Measurements from ENCODE around the gene VANGL2. TPM values are rescaled to one million over a fixed set of nuclear protein-coding genes. Genes with fewer than 3 reads are reported as not detected.

VANGL2 gene
- polyA plus RNA-seq, 3 donors, result 0.01 TPM; not detected in 2

DNA sequence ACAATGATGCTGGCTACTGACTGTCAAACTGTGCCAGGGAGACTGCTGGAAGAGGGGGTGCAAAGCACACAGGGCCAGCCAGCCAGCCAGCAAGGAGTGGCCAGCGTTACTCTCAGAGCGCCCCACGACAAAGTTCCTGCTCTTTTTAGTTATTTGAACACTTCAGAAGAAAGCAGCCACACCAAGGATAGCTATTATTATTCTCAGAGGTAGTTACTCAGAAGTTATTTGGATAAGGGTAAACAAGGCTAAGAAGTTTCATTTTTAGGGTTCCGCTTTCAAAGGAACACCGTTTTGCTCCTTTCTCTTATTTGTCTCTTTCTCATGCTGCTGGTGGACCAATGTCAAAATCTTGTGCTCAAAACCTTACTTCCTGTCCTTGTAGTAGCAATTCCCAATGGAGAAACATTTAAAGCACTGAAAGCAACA lies 59.9 kb downstream of the VANGL2 start:
- Histone ChIP-seq H3K4me3 (replicated peaks in 1 of 3; ENCODE audit: low read depth in 2 of 3, low read length in 3 of 3) (no peak overlapping the region), H2AFZ (ENCODE audit: insufficient read depth, low read depth, low read length, poor library complexity, severe bottlenecking) (peak overlapping the region; percentile 6), H3K4me2 (replicated peaks; ENCODE audit: extremely low read depth, low read length, poor library complexity, severe bottlenecking) (no peak overlapping the region), H3K79me2 (ENCODE audit: insufficient read depth, low read length) (no peaks in the 10 kb centered on the region), H3K9ac (ENCODE audit: insufficient read depth, low read length, poor library complexity, severe bottlenecking) (no peak overlapping the region), H4K20me1 (ENCODE audit: insufficient read depth, low read length) (no peaks in the 10 kb centered on the region), H3K27me3 (ENCODE audit: control insufficient read depth in 2 of 2, insufficient read depth in 2 of 2, low read length in 2 of 2) (no peaks in the 10 kb centered on the region), H3K4me1 (ENCODE audit: control insufficient read depth in 1 of 2, insufficient read depth in 2 of 2, low read length in 2 of 2) (peaks cover 0 to 4% of the 10 kb centered on the region in 2 donors), H3K27ac (ENCODE audit: low read depth in 1 of 2, low read length in 2 of 2) (no peak overlapping the region), H3K36me3 (replicated peaks in 1 of 2; ENCODE audit: control insufficient read depth in 1 of 2, insufficient read depth in 2 of 2, low read length in 2 of 2) (no peaks in the 10 kb centered on the region), H3K9me3 (replicated peaks in 1 of 2; ENCODE audit: control insufficient read depth in 1 of 2, insufficient read depth in 1 of 2, low read length in 2 of 2) (no peaks in the 10 kb centered on the region)
- peaks cover 0 to 2% (median 0%) of the 10 kb centered on the region in 7 donors for H3K9me3 Mint-ChIP-seq
- WGBS (ENCODE audit: insufficient coverage), result no CpG with 5 or more reads among the region's 5 CpGs
- H3K27me3 Mint-ChIP-seq (ENCODE audit: low read depth in 3 of 3), result peaks cover 1 to 6% (median 3%) of the 10 kb centered on the region in 3 donors
- H3K27ac Mint-ChIP-seq, result peak overlapping the region in 1 of 7 donors; percentile 73
- TF ChIP-seq CTCF (IDR thresholded peaks at IDR 0.05), result no peak
- H3K4me3 Mint-ChIP-seq, result no peak overlapping the region
- intact Hi-C loops (cut with micrococcal nuclease), result no loop called here
- no peaks in the 10 kb centered on the region for H3K36me3 Mint-ChIP-seq
- no peak for DNase-seq
- H3K4me1 Mint-ChIP-seq, result peaks cover 10% of the 10 kb centered on the region

DNA sequence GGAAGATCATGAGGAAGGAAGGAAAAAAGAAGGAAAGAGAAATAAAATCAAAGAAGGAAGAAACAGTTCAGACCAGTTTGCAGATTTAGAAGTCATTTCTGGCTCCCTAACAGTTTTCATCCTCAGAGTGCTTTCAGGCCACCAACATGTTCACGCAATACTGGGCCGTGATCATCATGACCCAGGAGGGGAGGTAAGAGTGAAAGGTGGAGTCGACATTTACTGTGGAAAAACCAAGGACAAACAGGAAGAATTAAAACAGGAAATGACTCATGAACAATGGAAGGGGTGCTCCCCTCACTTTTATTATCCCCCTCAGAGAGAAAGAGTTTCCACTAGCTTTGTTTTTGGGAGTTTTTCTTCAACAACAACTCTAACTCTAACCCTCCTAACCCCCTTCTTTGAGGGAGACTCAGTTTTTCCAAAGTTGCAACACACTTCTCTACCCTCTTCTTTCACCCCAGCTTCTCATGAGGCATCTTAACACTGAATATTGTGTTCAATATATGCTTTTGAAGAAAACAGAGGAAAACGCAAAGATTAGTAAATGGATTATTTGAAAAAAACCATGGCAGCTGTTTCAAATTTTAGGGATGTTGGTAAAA lies 60.4 kb downstream of the VANGL2 start:
- Histone ChIP-seq H2AFZ (ENCODE audit: insufficient read depth, low read depth, low read length, poor library complexity, severe bottlenecking) (peak overlapping the region; percentile 6), H3K4me3 (replicated peaks in 1 of 3; ENCODE audit: low read depth in 2 of 3, low read length in 3 of 3) (no peak overlapping the region), H3K9ac (ENCODE audit: insufficient read depth, low read length, poor library complexity, severe bottlenecking) (no peak overlapping the region), H3K27me3 (ENCODE audit: control insufficient read depth in 2 of 2, insufficient read depth in 2 of 2, low read length in 2 of 2) (no peaks in the 10 kb centered on the region), H3K9me3 (replicated peaks in 1 of 2; ENCODE audit: control insufficient read depth in 1 of 2, insufficient read depth in 1 of 2, low read length in 2 of 2) (no peaks in the 10 kb centered on the region), H3K4me1 (ENCODE audit: control insufficient read depth in 1 of 2, insufficient read depth in 2 of 2, low read length in 2 of 2) (peaks cover 0 to 4% of the 10 kb centered on the region in 2 donors), H3K36me3 (replicated peaks in 1 of 2; ENCODE audit: control insufficient read depth in 1 of 2, insufficient read depth in 2 of 2, low read length in 2 of 2) (no peaks in the 10 kb centered on the region), H3K4me2 (replicated peaks; ENCODE audit: extremely low read depth, low read length, poor library complexity, severe bottlenecking) (no peak overlapping the region), H3K27ac (ENCODE audit: low read depth in 1 of 2, low read length in 2 of 2) (no peak overlapping the region), H4K20me1 (ENCODE audit: insufficient read depth, low read length) (no peaks in the 10 kb centered on the region), H3K79me2 (ENCODE audit: insufficient read depth, low read length) (no peaks in the 10 kb centered on the region)
- Mint-ChIP-seq H3K27ac (peak overlapping the region in 1 of 7 donors; percentile 73), H3K4me1 (peaks cover 10% of the 10 kb centered on the region), H3K36me3 (no peaks in the 10 kb centered on the region), H3K27me3 (ENCODE audit: low read depth in 3 of 3) (peaks cover 1 to 6% (median 3%) of the 10 kb centered on the region in 3 donors), H3K4me3 (no peak overlapping the region), H3K9me3 (peaks cover 0 to 2% (median 0%) of the 10 kb centered on the region in 7 donors)
- DNase-seq, result no peak
- WGBS (ENCODE audit: insufficient coverage), result 100% methylated on average over 1 of the region's 4 CpGs
- no peak for TF ChIP-seq CTCF (IDR thresholded peaks at IDR 0.05)
- intact Hi-C loops (cut with micrococcal nuclease), result no loop called here
